Activated naive CD8-positive, alpha-beta T cell (primary cell): Measurements from ENCODE around the gene TMEM40.
"Not testable (repeated sequence)": the region's sequence is repeated elsewhere in the genome, so short reads cannot be mapped to it uniquely, and the experiment has no call there.

ENCODE experiments used
- H3K27ac Mint-ChIP-seq: one replicate; pipeline ENCODE4 v1.8.0; 2021; ENCODE audit warnings: mixed read lengths
- H3K27me3 Mint-ChIP-seq: one replicate; pipeline ENCODE4 v1.8.0; 2021; ENCODE audit warnings: mixed read lengths
- H3K36me3 Mint-ChIP-seq: one replicate; pipeline ENCODE4 v1.8.0; 2021; ENCODE audit warnings: mixed read lengths
- H3K4me1 Mint-ChIP-seq: one replicate; pipeline ENCODE4 v1.8.0; 2021; ENCODE audit warnings: low read depth, mixed read lengths
- H3K4me3 Mint-ChIP-seq: one replicate; pipeline ENCODE4 v1.8.0; 2021; ENCODE audit warnings: mild to moderate bottlenecking, mixed read lengths
- H3K9me3 Mint-ChIP-seq: one replicate; pipeline ENCODE4 v1.8.0; 2021; ENCODE audit warnings: low read depth, mixed read lengths

The TMEM40 gene

GRCh38 chr3:12725436-12725835 lies 33.6 kb downstream of the TMEM40 start:
- H3K9me3 Mint-ChIP-seq, result no peaks in the 10 kb centered on the region
- H3K27ac Mint-ChIP-seq, result no peak overlapping the region
- no peak overlapping the region for H3K4me3 Mint-ChIP-seq
- H3K4me1 Mint-ChIP-seq, result no peaks in the 10 kb centered on the region
- H3K36me3 Mint-ChIP-seq, result no peaks in the 10 kb centered on the region
- H3K27me3 Mint-ChIP-seq, result no peaks in the 10 kb centered on the region

- no peaks in the 10 kb centered on the region for H3K27me3 Mint-ChIP-seq
- peaks cover 5% of the 10 kb centered on the region for H3K4me1 Mint-ChIP-seq
- no peaks in the 10 kb centered on the region for H3K36me3 Mint-ChIP-seq
- H3K9me3 Mint-ChIP-seq, result no peaks in the 10 kb centered on the region
- H3K27ac Mint-ChIP-seq, result no peak overlapping the region
- H3K4me3 Mint-ChIP-seq, result no peak overlapping the region
Measured at GRCh38 chr3:12724794-12725193, 34.3 kb downstream of the TMEM40 start.

GRCh38 chr3:12723362-12723761 lies 35.7 kb downstream of the TMEM40 start:
- not testable (repeated sequence) for H3K36me3 Mint-ChIP-seq, H3K9me3 Mint-ChIP-seq, H3K4me3 Mint-ChIP-seq, H3K27ac Mint-ChIP-seq, H3K4me1 Mint-ChIP-seq, H3K27me3 Mint-ChIP-seq

- Mint-ChIP-seq H3K27me3 (no peaks in the 10 kb centered on the region), H3K4me3 (no peak overlapping the region), H3K27ac (no peak overlapping the region), H3K36me3 (no peaks in the 10 kb centered on the region), H3K4me1 (peaks cover 7% of the 10 kb centered on the region), H3K9me3 (no peaks in the 10 kb centered on the region)
Measured at GRCh38 chr3:12722226-12722625, 36.8 kb downstream of the TMEM40 start.

- no peak overlapping the region for H3K27ac Mint-ChIP-seq
- H3K4me3 Mint-ChIP-seq, result peak overlapping the region; percentile 77
- H3K27me3 Mint-ChIP-seq, result no peaks in the 10 kb centered on the region
- no peaks in the 10 kb centered on the region for H3K9me3 Mint-ChIP-seq
- H3K4me1 Mint-ChIP-seq, result peaks cover 7% of the 10 kb centered on the region
- no peaks in the 10 kb centered on the region for H3K36me3 Mint-ChIP-seq
Measured at GRCh38 chr3:12719984-12720898, 38.8 kb downstream of the TMEM40 start.

GRCh38 chr3:12719541-12719940 lies 39.5 kb downstream of the TMEM40 start:
- Mint-ChIP-seq H3K36me3 (no peaks in the 10 kb centered on the region), H3K4me1 (peaks cover 7% of the 10 kb centered on the region), H3K27ac (no peak overlapping the region), H3K4me3 (peak overlapping the region; percentile 77), H3K9me3 (no peaks in the 10 kb centered on the region), H3K27me3 (no peaks in the 10 kb centered on the region)

- Mint-ChIP-seq H3K4me1 (peaks cover 7% of the 10 kb centered on the region), H3K9me3 (no peaks in the 10 kb centered on the region), H3K4me3 (no peak overlapping the region), H3K27ac (no peak overlapping the region), H3K27me3 (no peaks in the 10 kb centered on the region), H3K36me3 (no peaks in the 10 kb centered on the region)
Measured at GRCh38 chr3:12716605-12717151, 42.4 kb downstream of the TMEM40 start.

GRCh38 chr3:12714278-12714677 lies 44.8 kb downstream of the TMEM40 start:
- Mint-ChIP-seq H3K4me3 (no peak overlapping the region), H3K27me3 (no peaks in the 10 kb centered on the region), H3K27ac (no peak overlapping the region), H3K9me3 (no peaks in the 10 kb centered on the region), H3K36me3 (no peaks in the 10 kb centered on the region), H3K4me1 (no peaks in the 10 kb centered on the region)

GRCh38 chr3:12710062-12710461 lies 49.0 kb downstream of the TMEM40 start:
- Mint-ChIP-seq H3K4me3 (no peak overlapping the region), H3K9me3 (no peaks in the 10 kb centered on the region), H3K4me1 (no peaks in the 10 kb centered on the region), H3K27ac (no peak overlapping the region), H3K36me3 (no peaks in the 10 kb centered on the region), H3K27me3 (no peaks in the 10 kb centered on the region)

- Mint-ChIP-seq H3K27me3 (no peaks in the 10 kb centered on the region), H3K9me3 (no peaks in the 10 kb centered on the region), H3K27ac (no peak overlapping the region), H3K4me1 (no peaks in the 10 kb centered on the region), H3K4me3 (no peak overlapping the region), H3K36me3 (no peaks in the 10 kb centered on the region)
Measured at GRCh38 chr3:12709334-12709733, 49.7 kb downstream of the TMEM40 start.

- no peaks in the 10 kb centered on the region for H3K9me3 Mint-ChIP-seq
- no peak overlapping the region for H3K27ac Mint-ChIP-seq
Measured at GRCh38 chr3:12708584-12709192, 50.4 kb downstream of the TMEM40 start.

GRCh38 chr3:12707449-12707848 lies 51.6 kb downstream of the TMEM40 start:
- no peaks in the 10 kb centered on the region for H3K36me3 Mint-ChIP-seq
- no peak overlapping the region for H3K4me3 Mint-ChIP-seq
- H3K27me3 Mint-ChIP-seq, result no peaks in the 10 kb centered on the region
- no peak overlapping the region for H3K27ac Mint-ChIP-seq
- no peaks in the 10 kb centered on the region for H3K4me1 Mint-ChIP-seq
- H3K9me3 Mint-ChIP-seq, result no peaks in the 10 kb centered on the region

More at GRCh38 chr3:12708584-12709192, 50.4 kb downstream of the TMEM40 start:
- Mint-ChIP-seq H3K36me3 (no peaks in the 10 kb centered on the region), H3K4me1 (no peaks in the 10 kb centered on the region), H3K27me3 (no peaks in the 10 kb centered on the region), H3K4me3 (no peak overlapping the region)

GRCh38 chr3:12706504-12707253 lies 52.4 kb downstream of the TMEM40 start:
- Mint-ChIP-seq H3K36me3 (no peaks in the 10 kb centered on the region), H3K27ac (no peak overlapping the region), H3K4me1 (no peaks in the 10 kb centered on the region), H3K27me3 (no peaks in the 10 kb centered on the region), H3K9me3 (no peaks in the 10 kb centered on the region), H3K4me3 (no peak overlapping the region)

- Mint-ChIP-seq H3K36me3 (no peaks in the 10 kb centered on the region), H3K4me1 (no peaks in the 10 kb centered on the region), H3K27ac (no peak overlapping the region), H3K4me3 (no peak overlapping the region), H3K27me3 (peaks cover under 1% of the 10 kb centered on the region), H3K9me3 (no peaks in the 10 kb centered on the region)
Measured at GRCh38 chr3:12705981-12706380, 53.1 kb downstream of the TMEM40 start.
